Stimulated activated CD4-positive, alpha-beta T cell treated with anti-CD3 and anti-CD28 coated beads, Interleukin-4, amount 100 ng/mL, for 4 hours (primary cell): ENCODE results near the gene XYLB.

Experiments
- DNase-seq, 2 experiments: peaks; one replicate each; pipeline ENCODE4 v3.0.0-alpha.2; 2020

The XYLB gene

GRCh38 chr3:38457111-38458003, 110.8 kb downstream of the XYLB start:
- DNase-seq: no peak

GRCh38 chr3:38458796-38459498, 112.4 kb downstream of the XYLB start:
- DNase-seq: no peak

GRCh38 chr3:38459499-38460048, 113.0 kb downstream of the XYLB start:
- no peak for DNase-seq

GRCh38 chr3:38460377-38461270, 114.0 kb downstream of the XYLB start:
- no peak for DNase-seq
